NCI-H510A (cell line): ENCODE results near the gene TWIST2.

Source experiments
- DNase-seq: peaks from one replicate; lab custom pipeline; 2025; lab: John Stamatoyannopoulos, UW

TWIST2 gene

DNA sequence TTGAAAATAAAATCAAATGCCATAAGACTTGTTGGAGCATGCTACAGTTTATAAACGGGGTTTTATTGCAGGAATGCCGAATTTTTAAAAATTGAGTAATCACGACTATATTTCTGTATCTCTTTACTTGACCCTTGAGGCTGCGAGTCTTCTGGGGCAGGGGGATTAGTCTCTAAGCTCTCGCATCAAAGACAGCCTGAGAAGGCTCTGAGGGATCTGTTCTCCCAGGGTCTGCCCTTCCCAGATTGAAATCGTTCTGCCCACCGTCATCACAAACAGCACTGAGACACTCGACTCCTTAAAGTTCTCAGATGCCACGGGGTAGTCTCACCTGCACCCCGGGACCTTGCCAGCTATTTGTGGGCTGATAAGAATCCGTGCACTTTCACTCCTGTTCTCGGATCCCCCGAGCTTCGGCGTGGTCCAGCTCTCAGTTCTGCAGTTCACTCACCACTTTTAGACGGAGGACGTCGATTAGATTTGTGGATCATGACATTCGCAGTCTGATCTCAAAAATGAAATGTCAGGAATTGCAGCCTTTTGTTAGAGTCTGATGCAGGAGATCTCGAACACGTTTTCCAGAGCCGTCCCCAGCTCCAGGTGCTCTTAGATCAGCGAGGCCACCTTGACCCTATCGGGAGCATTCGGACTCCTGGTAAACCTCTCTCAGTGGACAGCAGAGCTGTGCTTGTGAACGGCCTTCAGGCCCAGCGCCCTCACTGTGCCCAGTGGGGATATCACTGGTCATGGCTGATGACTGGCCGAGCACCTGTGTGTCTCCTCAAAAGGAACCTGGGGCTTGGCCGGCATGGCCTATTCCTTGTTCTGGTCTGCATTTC lies 43.0 kb downstream of the TWIST2 start:
- DNase-seq, result no peak

DNA sequence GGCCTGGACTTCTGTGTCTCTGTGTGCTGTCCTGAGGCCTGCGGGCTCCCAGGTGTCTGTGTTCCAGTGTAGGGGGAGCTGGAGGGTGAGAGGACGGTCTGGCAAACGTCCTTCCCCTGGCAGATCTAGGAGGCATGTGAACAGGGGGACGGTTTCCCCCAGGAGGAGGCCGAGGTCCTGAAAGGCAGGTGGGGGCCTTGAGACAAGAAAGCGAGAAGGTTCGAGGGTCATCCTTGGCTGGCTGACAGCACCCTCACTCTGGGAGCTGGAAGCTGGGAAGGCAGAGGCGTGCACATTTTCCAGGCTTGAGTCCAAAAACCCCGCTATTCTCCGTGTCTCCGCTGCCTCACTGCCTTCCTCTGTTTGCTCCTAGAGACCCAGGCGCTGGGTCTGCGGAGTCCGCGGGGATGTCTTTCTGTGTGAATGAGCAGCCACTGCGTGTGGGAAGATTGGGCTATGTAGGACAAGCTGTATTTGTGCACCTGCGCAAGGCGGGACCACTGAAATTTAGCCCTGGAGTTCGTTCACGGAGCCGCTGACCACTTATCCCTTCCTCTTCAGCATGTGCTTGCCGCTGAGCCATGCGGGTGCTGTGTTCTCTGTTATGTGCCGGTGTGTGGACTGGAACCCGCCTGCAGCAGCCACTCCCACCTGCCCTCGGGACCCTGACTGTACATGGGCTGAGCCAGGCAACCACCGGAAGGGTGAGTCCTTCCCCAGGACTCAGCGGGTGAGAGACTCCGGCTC lies 43.7 kb downstream of the TWIST2 start:
- no peak for DNase-seq

DNA sequence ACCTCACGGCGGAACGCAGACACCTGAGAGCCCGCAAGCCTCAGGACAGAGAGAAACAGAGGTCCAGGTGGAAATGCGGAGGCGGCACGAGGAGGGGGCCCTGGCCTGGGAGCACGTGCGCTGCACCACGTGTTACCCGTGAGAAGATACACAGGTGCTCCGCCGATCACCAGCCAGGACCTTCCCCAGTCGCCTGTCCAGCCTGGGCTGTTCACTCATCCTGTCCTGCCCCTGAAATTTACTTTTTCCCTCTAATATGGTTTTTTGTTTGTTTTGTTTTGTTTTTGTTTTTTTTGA lies 44.3 kb downstream of the TWIST2 start:
- no peak for DNase-seq

DNA sequence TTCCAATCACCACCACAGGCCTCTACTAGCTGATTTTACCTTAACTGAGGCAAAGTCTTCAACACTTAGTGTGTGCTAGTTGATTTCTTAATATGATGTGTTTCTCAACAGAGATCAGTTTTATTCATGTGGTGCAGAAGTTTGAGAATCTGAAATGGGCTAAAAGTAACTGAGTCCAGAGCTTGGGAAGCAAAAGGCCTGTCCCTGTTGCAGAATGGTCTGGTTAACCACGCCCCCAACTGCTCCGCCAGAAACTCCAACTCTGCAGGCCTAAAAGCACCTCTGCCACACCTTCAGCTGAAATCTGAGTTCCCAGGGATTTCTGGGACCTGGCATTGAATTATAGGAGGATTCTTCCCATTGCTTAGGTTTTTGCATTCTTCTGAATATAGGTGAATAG lies 44.9 kb downstream of the TWIST2 start:
- DNase-seq, result no peak

DNA sequence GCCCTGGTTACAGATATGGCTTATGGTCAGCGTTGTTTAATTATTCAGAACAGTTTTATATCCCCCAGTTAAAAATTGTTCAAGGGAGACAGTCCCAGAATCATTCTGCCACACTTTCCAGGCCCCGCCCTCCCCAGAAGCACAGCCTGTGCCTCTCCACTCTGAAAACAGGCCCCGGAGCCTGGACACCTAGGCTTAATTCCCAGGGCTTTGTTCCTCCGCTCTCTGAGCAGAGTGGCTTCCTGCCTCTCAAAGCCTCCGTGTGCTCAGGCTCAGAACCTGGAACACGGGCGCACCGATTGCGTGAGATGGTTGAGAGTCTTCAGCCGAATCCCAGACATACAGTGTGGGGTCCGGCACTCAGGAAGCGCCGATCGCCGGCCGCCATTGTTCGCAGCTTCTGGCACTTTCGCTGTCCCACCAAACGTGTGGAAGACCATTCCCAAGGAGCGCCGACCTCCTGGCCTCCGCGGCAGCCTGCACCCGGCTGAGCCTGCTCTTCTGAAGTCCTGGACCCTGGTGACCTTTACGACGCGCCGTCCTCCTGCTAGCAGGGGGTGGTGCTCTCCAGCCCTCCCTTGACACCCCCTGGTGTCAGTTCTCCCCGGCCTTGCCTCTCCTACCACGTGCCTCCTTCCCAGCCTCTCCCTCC lies 45.6 kb downstream of the TWIST2 start:
- DNase-seq, result no peak

DNA sequence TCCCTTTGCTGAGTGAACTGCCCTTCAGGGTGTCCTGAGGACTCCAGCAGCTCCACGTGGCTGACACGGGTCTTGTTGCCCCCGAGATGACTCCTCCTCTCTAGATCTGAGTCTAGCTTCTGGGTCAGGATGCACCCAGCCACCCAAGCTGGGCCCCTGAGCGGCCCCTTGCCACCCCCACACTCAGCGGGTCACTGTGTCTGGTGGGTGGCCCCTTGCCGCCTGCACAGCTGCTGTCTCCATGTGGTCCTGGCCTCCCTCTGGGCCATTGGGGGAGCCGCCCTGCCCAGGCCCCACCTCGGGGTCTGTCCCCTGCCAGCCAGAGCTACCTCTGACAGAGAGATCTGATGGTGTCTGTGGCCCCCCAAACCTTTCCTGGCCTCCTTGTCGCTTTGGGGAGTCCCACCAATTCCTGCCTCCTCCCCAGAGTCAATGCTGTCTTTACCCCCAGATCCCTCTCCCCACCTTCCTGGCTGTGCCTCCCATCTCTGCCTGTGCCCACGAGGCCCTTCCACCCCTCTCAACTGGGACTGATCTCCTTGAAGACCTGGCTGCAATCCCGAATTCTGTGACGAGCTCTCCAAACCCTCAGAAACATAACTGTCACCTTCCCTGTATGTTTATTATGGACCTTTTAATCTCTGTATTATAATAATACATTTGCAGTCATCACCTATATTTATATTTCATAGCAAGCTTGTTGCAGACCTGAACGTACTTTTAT lies 46.5 kb downstream of the TWIST2 start:
- DNase-seq, result no peak

DNA sequence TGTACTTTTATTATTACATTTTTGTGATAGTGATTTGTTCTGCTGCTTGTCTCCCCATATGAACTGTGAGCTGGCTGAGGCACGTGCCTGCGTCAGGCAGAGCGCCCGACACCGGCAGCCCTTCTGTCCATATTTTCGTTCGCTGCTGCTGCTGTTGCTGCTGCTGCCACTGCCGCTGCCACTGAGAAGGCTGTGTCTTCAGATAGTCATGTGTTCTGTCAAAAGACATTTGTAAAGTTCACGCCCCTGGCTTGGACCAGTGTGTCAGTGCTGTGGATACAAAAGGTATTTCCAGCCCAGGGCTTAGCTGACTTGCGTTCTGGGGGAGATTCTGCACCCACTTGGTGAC lies 47.0 kb downstream of the TWIST2 start:
- DNase-seq, result no peak

DNA sequence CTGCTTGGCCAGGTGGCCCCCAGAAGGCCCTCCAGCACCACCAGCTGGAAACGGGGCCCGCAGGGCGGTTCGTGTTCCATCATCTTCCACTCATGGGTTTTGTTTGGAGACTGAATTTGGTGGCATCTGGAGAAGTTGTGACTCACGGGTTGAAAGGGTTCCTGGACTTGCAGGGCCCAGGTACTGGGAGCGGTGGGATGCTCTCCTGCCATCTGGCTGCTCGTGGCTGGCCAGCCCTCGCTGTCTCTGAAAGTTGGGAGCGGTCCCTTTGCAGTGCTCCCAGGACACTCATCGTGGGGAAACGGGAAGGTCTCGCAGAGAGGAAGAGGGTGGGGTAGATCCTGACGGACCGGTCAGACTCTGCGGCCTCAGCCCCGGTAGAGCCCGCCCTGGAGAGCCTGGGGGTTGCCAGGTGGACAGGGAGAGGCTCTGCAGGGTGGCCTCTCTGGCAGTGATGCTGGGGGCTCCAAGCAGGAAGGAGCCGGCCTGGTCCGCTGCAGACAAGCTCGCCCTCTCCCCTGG lies 47.5 kb downstream of the TWIST2 start:
- DNase-seq, result no peak

DNA sequence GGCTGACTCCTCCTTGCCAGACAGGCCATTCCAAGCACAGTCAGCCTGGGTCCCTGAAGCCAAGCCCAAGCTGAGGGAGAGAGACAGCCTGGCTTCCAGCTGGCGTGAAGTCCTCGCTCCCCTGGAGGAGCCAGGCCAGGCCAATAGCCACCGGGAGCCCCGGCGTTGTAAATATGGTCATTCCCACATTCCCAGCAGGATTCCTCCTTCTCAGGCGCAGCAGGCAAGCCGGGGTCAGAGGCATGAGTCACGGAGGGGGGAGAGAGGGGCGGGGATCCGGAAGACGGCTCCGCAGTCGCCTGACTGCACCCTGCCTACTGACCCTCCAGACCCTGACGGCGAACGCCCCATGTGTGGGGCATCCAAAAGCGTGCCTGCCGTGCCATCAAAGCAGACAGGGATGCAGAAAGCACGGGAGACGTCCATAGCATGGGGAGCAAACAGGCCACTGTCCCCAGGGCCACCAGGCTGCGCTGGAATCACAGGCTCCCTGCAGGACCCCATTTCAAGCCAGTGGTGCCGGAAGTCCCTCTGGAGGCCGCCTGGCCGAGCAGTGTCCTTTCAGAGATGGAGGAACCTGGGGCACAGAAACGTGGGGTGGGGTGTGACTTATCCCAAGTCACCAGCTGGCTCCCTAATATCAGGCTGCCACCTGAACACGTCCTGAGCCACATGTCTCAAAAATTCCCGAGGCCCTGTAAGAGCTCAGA lies 48.2 kb downstream of the TWIST2 start:
- no peak for DNase-seq

DNA sequence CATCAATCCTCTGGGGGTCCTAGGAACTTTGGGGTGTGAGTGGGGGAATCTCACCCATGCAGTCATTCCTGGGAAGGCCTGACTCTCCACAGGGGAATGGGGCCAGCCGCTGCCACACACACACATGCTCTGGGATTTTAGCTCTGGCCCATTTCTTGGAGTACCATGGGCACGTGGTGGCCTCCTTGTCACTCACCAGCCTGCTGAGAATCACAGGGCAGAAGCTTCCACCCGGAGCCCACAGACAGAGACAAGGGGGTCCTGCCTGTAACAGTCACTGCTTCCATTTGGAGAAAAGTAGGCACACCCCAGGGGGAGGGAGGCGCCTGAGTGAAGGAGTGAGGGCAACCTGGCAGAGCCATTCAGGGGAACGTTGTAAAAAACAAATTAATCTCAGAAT lies 48.8 kb downstream of the TWIST2 start:
- no peak for DNase-seq

DNA sequence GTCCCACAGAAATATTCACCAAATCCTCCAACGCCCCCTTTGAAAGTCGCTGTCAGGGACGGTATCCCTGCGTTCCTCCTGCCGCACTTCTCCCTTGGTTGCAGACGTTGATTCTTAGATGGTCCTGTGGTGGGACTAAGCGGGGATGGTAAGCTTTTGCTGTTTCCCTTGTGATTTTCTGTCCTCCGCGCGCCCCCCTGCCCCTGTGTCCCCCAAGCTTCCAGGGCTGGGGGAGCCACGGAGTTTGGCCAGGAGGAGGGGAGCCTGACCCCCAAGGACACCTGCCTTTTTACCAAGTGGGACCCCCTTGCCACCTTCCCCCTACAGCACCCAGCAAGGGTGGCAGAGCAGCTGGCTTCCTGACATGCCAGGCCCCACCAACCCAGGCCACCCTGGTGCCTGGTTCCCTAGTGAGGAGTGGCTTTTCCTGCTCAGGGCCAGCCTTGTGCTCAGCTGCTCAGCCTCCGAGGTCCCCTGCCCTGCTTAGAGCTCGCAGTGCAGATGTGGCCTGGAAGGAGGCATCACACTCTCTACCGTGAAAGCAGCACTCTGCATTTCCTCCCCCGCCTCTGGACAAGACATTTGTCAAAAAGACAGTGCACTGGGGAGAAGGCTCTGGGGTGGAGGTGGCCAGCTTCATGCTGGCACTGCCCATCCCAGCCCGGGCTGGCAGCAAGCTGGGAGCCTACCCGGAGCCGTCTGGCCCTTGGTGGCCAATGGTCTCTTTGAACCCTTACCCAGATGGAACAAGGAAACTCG lies 49.4 kb downstream of the TWIST2 start:
- DNase-seq, result no peak

DNA sequence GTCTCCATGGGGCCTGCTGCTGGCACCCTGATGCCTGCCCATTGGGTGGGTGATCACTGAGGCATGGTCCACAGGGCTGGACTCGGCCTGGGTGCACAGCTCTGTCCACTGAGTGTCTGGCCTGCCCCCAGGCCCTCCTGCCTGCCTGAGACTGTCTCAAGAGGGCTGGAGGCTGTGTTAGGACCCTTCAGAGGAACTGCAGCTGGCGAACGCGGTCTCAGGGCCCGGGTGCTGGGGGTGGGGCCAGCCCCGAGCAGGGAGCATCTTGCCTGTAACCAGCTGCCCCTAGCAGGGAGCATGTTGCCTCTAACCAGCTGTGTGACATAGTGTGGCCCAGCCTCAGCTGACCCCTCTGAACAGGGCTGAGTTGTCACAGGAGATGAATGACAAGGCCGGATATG lies 50.0 kb downstream of the TWIST2 start:
- DNase-seq, result no peak

DNA sequence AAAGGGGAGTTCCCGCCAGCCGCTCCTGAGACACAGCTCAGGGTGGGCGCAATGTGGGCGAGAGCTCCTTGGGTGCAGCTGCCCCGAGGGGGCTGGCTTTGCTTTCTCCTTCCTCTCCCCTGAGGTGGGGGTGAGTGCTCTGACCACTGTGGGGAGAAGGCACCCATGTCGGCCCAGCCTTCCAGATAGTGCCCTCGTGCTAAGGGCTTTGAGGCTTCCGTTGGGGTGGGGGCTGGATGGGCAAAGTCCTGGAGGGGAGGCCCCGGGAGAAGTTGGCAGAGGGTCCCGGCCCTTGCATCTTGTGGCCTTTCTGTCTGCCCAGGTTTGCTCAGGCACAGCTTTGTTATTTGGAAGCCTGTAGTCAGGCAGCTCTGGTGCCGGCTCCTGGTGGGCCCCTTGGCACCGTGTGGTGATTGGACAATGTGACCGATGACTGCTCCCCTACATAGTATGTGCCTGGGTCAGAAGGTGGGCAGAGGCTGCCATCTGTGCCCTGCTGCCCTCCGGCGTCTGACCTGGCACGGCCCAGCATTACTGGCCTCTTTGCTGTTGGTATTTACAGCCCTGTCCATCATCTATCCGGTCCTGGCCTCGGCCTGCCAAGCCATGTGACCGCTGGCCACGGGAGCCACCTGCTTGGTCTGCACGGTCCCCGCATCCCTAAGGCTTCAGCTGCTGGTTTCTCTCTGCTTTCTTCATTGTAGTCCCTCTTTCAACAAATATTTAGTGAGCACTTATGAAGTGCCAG lies 50.8 kb downstream of the TWIST2 start:
- no peak for DNase-seq

DNA sequence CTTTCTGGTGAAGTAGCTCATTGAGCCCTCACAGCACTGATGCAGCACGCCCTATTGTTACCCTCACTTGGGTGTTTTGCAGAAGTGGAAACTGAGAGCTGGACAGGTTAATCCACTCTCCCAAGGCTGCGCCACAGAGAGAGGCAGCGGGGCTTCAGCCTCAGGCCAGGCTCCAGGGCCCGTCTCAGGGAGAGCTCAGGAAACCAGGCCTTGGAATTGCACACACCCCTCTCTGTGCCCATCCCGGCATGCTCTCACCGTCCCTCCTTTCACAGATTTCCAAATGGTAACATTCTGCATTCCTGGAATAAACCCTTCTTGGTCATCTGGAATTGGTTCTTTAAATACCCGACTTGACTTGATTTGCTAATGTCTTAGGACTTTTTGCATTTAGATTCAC lies 51.5 kb downstream of the TWIST2 start:
- DNase-seq, result no peak

DNA sequence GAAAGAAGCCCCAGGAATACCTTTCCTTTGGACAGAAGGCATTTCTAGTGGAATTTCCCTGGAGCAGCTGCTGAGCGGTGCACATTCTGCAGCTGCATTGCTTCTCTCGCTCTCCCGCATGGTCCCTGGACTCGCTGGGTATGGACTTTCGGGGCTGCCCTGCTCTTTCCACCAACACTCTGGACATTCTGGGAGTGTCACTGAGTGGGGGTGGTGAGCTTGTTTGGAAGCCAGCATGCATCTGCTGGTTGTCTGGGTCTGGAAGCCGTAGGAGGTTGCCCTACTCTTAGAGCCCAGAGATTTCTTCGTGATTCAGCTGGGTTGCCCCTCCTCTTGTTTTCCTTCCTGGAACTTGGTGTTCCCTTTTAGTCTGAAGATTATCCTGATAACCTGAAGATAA lies 52.6 kb downstream of the TWIST2 start:
- no peak for DNase-seq

DNA sequence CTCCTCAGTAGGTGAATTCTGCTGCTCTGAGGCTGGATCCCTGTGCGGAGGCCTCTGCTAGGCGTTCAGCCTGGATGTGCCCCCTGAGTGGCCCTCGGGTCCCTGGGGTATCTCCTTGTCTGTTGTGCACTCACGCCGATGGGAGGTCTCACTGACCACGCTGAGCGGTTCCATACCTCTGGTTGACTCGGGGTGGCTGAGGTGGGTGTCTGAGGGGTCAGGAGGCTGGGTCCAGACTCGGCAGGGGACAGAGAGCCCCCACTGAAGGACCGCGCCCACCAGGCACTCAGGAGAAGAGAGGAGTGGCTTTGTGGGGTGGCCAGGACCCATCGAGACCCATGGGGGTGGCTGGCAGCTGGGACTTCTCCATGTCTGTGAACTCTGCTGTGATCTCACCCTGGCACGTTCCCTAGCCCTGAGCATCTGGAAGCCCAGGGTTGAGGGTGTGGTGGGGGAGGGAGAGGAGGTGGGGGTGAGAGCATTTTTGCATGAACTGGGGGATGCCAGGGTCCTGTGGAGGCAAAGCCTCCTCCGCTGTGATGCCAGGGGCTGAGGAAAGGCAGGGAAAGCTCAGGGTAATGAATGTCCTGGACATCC lies 53.7 kb downstream of the TWIST2 start:
- DNase-seq, result no peak

DNA sequence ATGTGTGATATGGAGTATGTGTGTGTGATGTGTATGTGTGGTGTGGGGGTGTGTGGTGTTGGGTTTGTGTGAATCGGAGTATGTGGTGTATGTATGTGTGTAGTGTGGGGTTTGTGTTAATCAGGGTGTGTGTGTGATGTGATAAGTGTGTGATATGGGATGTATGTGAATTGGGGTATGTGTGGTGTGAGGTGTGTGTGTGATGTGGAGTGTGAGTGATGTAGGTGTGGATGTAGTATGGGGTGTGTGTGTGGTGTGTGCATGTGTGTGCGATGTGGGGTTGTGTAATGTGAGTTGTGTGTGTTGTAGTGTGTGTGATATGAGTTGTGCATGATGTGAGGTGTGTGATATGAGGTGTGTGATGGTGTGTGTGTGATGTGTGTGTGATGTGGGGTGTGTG lies 54.4 kb downstream of the TWIST2 start:
- DNase-seq, result no peak

DNA sequence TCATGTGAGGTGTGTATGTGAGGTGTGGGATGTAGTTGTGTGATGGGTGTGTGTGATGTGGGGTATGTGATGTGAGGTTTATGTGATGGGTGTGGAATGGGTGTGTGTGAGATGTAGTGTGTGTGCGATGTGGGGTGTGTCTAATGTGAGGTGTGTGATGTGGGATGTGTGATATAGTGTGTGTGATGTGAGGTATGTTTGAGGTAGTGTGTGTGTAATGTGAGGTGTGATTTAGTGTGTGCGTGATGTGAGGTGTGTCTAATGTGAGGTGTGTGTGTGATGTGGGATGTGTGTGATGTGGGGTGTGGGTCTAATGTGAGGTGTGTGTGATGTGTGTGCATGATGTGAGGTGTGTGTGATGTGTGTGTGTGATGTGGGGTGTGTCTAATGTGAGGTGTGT lies 55.3 kb downstream of the TWIST2 start:
- no peak for DNase-seq

DNA sequence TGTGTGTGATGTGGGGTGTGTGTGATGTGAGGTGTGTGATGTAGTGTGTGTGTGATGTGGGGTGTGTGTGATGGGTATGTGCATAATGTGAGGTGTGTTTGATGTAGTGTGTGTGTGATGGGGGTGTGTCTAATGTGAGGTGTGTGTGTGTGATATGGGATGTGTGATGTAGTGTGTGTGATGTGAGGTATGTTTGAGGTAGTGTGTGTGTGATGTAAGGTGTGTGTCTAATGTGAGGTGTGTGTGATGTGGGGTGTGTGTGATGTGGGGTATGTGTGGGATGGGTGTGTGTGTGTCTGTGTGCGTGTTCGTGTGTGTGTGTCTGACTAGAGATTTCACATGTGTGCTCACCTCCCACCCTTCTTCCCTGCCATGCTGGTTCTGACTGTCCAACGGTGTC lies 56.3 kb downstream of the TWIST2 start:
- DNase-seq, result no peak

DNA sequence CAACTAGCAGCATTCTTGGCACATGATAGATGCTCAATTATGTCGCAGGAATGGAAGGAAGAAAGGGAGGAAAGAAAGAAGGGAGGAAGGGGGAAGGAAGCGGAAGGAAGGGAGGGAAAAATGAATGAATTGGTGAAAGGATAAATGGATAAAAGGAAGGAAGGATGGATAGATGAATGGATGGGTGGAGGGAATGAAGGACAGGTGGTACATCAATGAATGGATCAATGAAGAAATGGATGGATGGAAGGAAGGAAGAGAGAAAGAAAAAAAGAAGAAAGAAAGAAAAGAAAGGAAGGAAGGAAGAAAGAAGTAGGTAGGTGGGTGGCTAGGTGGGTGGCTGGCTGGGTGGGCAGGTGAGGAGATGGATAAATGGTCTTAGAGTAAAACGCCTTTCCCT lies 56.8 kb downstream of the TWIST2 start:
- no peak for DNase-seq
